Transverse colon (tissue), 4 donors: ENCODE results near the gene BIRC6. TPM values are rescaled to one million over a fixed set of nuclear protein-coding genes. Genes with fewer than 3 reads are reported as not detected.

ENCODE experiments used
- DNase-seq: peaks from one replicate; pipeline ENCODE4 v3.0.0-alpha.2; 2019
- H3K27ac ChIP-seq, 4 donors: fragments of 200-600 bp; sonication (generic); 2 replicates each; pipeline ENCODE4 v1.5.1; 2016 to 2018; ENCODE audit warnings: inconsistent platforms in 4 of 4
- H3K27me3 ChIP-seq: fragments of 200-600 bp; sonication (generic); 2 replicates; pipeline ENCODE4 v1.5.1; 2017; ENCODE audit warnings: inconsistent platforms
- H3K36me3 ChIP-seq, 4 donors: fragments of 200-600 bp; sonication (generic); 2 replicates each; pipeline ENCODE4 v1.5.1; 2017 to 2019; ENCODE audit warnings: inconsistent platforms in 4 of 4
- H3K4me1 ChIP-seq, 4 donors: fragments of 200-600 bp; sonication (generic); 2 replicates each; pipeline ENCODE4 v1.5.1; 2017 to 2020; ENCODE audit warnings: inconsistent platforms in 4 of 4
- H3K4me3 ChIP-seq, 4 donors: fragments of 200-600 bp; sonication (generic); 1 replicate in 1 of 4; 2 replicates in 3 of 4; pipeline versions ENCODE4 v1.5.1 to v1.6.1; 2017 to 2019; ENCODE audit warnings: inconsistent platforms in 4 of 4
- H3K9me3 ChIP-seq, 2 donors: fragments of 200-600 bp; sonication (generic); 2 replicates each; pipeline ENCODE4 v1.5.1; 2017 to 2019; ENCODE audit warnings: inconsistent platforms in 2 of 2
- EP300 ChIP-seq: sonication (generic); formaldehyde crosslinking; IDR thresholded peaks from one replicate; pipeline ENCODE4 v1.6.1; 2017; ENCODE audit warnings: antibody characterized with exemption, low read depth
- POLR2A ChIP-seq: fragments of 450-650 bp; IDR thresholded peaks from one replicate; pipeline ENCODE4 v1.6.1; 2016; ENCODE audit warnings: antibody characterized with exemption, mild to moderate bottlenecking, moderate library complexity
- POLR2AphosphoS5 ChIP-seq, 3 donors: sonication (generic); formaldehyde crosslinking; IDR thresholded peaks; one replicate each; pipeline ENCODE4 v1.6.1; 2016; ENCODE audit warnings: antibody characterized with exemption in 3 of 3
- WGBS, 2 donors: methylation state at CpG; one replicate each; pipeline ENCODE4 v1.1.5; 2018; ENCODE audit warnings: low coverage in 1 of 2; 5-methylcytosine and 5-hydroxymethylcytosine counted together
- in situ Hi-C, 4 donors: fragments of 200-750 bp; cut with MboI; loops; one replicate each; pipeline versions ENCODE4 v1.15.0 to v1.15.1; 2017; ENCODE audit warnings: low sequenced_read_pairs in 3 of 4, low pct_ligation_motif_present in 1 of 4, low pct_unique_long_range_greater_than_20kb in 1 of 4
- intact Hi-C: fragments of 100-400 bp; cut with DNase I; formaldehyde crosslinking; loops from one replicate; pipeline ENCODE4 v1.15.1; 2023; ENCODE audit warnings: low total_unique reads
- total RNA-seq, 4 donors: library from RNA; depleted of rRNA; stranded (reverse); fragments of >200 nt; gene quantifications; one replicate each; pipeline ENCODE4 v1.1.0, GENCODE V29; 2016
- TF ChIP-seq, protein P1 (sequence below), 5 experiments: fragments of 200-600 bp in 3 of 5; fragments of 450-650 bp in 2 of 5; sonication (generic) in 3 of 5; IDR thresholded peaks; 1 replicate in 2 of 5; 2 replicates in 3 of 5; pipeline ENCODE4 v1.5.1; 2016 to 2017; ENCODE audit warnings: antibody characterized with exemption in 5 of 5, inconsistent platforms in 3 of 5, mild to moderate bottlenecking in 2 of 5, moderate library complexity in 1 of 5

The BIRC6 gene
- total RNA-seq, 4 donors from 2014 or later: 131 to 337 (median 219) TPM

DNA sequence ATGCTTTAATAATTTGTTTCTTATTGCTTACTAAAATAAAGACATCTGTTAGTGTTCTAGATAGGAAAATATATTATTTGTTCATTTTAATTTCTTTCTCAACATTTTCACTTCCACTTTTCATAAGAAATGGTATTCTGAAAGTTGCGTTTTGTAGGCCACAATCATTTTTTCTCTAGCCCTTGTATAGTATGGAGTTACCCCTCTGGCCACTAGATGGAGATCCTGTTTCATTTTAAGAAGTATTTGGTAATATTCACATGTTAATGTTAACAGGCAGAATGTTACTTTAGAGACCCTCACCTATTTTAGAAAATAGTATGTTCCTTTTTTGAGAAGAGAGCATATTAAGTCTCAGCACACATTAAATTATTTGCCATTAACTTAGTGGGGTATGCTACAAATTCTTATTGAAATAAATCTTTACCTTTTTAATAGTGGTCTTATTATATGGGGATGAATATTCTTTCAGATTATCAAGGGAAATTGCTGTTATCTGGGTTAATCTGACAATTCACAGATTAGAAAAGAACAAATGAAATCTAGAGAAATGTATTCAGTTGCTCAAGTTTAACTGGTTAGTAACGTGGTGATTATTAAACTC, 197.1 kb downstream of the BIRC6 start:
- TF ChIP-seq, protein P1, sequence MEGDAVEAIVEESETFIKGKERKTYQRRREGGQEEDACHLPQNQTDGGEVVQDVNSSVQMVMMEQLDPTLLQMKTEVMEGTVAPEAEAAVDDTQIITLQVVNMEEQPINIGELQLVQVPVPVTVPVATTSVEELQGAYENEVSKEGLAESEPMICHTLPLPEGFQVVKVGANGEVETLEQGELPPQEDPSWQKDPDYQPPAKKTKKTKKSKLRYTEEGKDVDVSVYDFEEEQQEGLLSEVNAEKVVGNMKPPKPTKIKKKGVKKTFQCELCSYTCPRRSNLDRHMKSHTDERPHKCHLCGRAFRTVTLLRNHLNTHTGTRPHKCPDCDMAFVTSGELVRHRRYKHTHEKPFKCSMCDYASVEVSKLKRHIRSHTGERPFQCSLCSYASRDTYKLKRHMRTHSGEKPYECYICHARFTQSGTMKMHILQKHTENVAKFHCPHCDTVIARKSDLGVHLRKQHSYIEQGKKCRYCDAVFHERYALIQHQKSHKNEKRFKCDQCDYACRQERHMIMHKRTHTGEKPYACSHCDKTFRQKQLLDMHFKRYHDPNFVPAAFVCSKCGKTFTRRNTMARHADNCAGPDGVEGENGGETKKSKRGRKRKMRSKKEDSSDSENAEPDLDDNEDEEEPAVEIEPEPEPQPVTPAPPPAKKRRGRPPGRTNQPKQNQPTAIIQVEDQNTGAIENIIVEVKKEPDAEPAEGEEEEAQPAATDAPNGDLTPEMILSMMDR (IDR thresholded peaks at IDR 0.05): peak; percentile 43 to 63 (median 61)
- no peak for TF ChIP-seq POLR2A
- Histone ChIP-seq H3K4me3 (no peak overlapping the region), H3K9me3 (no peaks in the 10 kb centered on the region), H3K27me3 (no peaks in the 10 kb centered on the region), H3K36me3 (peaks cover 0 to 6% (median 3%) of the 10 kb centered on the region in 4 donors), H3K27ac (no peak overlapping the region), H3K4me1 (no peaks in the 10 kb centered on the region)
- WGBS, 2 donors: 57 to 77% methylated on average over 2 of the region's 2 CpGs
- DNase-seq: no peak
- in situ Hi-C loops: no loop called here
- intact Hi-C loops: no loop called here

DNA sequence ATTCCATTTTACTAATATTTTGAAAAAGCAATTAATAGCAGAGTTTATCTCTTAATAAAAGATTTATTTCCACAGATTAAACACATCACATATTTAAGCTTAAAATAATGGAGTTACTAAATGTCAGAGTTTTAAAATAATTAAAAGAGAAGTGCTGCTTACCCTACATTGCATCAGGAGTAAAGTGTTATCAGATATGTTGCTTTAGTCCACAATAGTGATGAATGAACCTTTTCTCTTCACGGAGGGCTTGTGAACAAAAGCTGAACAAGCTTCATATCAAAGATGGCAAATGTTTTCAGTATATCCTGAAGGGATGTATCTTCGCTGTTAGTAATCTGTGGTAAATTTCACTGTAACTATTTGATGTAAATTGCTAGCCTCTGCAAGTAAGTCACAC, 201.7 kb downstream of the BIRC6 start:
- Histone ChIP-seq H3K4me3 (no peak overlapping the region), H3K4me1 (no peaks in the 10 kb centered on the region), H3K27ac (peak overlapping the region in 1 of 4 donors; percentile 44), H3K27me3 (no peaks in the 10 kb centered on the region), H3K36me3 (peaks cover 0 to 5% (median 0%) of the 10 kb centered on the region in 4 donors), H3K9me3 (no peaks in the 10 kb centered on the region)
- no peak for DNase-seq
- in situ Hi-C loops: no loop called here
- intact Hi-C loops: no loop called here
- TF ChIP-seq EP300 (no peak), POLR2AphosphoS5 (IDR thresholded peaks at IDR 0.05) (no peak), POLR2A (no peak)
- TF ChIP-seq, protein P1 (IDR thresholded peaks at IDR 0.05): no peak
- whole genome bisulfite sequencing, 2 donors: 80 to 83% methylated on average over 2 of the region's 2 CpGs

DNA sequence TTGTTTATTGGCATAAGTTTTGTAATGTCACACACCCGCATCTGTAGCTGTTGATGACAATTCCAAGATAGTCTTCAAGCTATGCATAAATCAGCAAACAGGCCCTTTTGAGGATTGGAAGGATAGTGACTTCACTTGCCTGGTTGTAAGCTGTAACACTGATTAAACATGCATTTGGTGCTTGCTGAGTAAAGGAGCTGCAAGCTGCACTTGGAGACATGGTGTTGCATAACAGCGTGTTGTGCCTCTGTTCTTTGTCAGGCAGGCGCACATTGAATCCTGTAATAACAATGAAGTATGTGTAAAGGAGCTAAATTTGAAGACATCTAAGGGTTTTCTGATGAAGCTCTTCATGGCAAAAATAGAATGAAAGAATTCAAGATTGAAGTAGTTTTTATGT, 202.3 kb downstream of the BIRC6 start:
- no peaks in the 10 kb centered on the region for H3K27me3 ChIP-seq
- H3K4me1 ChIP-seq: no peaks in the 10 kb centered on the region
- peak overlapping the region in 2 of 4 donors; percentile 39 to 44 for H3K27ac ChIP-seq
- 81% methylated on average over 3 of the region's 3 CpGs; no CpG with 5 or more reads in 1 of the 2 donors for WGBS, 2 donors
- no peak for DNase-seq
- in situ Hi-C loops: no loop called here
- no peaks in the 10 kb centered on the region for H3K9me3 ChIP-seq
- intact Hi-C loops: no loop called here
- no peak overlapping the region for H3K4me3 ChIP-seq
- peaks cover 0 to 5% (median 0%) of the 10 kb centered on the region in 4 donors for H3K36me3 ChIP-seq
- no peak for TF ChIP-seq EP300
- TF ChIP-seq POLR2AphosphoS5 (IDR thresholded peaks at IDR 0.05): peak in 2 of 3 donors; percentile 45 to 78

DNA sequence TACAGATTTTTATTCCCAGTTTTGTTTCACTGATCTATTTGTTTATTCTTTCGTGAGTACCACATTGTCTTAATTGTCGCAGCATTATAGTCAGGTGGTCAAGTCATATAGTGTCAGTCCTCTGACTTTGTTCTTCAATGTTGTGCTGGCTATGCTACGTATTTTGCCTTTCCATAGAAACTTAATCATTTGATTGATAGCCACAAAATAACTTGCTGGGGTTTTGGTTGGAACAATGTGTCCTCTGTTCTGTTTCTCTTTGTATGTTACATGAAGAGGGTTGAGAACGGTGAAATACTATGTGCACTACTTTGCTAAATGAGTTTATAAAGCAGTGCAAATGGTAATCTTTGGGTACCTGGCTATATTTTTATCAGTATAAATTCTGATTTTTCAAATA, 206.1 kb downstream of the BIRC6 start:
- Histone ChIP-seq H3K4me3 (no peak overlapping the region), H3K9me3 (no peaks in the 10 kb centered on the region), H3K27me3 (no peaks in the 10 kb centered on the region), H3K27ac (no peak overlapping the region), H3K4me1 (no peaks in the 10 kb centered on the region), H3K36me3 (peaks cover 0 to 9% (median 6%) of the 10 kb centered on the region in 4 donors)
- no peak for TF ChIP-seq POLR2A
- TF ChIP-seq EP300: no peak
- TF ChIP-seq, protein P1 (IDR thresholded peaks at IDR 0.05): no peak
- no peak for TF ChIP-seq POLR2AphosphoS5 (IDR thresholded peaks at IDR 0.05)
- DNase-seq: no peak
- 91 to 98% methylated on average over 4 of the region's 4 CpGs for WGBS, 2 donors
- intact Hi-C loops: no loop called here
- in situ Hi-C loops: no loop called here
